AG09309 (cell line): ENCODE measurements around the gene PLAAT1.
A peak's percentile ranks its signal among the peaks of the same experiment; 100 is the strongest.

Source experiments
- DNase-seq: peaks from one replicate; pipeline ENCODE4 v3.0.0-alpha.2; 2010; ENCODE audit warnings: low read depth
- H3K4me3 ChIP-seq: 2 replicates; pipeline ENCODE4 v1.5.1; 2011; ENCODE audit warnings: mild to moderate bottlenecking, low read depth, low read length, moderate library complexity; ENCODE audit not compliant: control insufficient read depth
- TF ChIP-seq, protein P1 (sequence below): IDR thresholded peaks from 2 replicates; pipeline ENCODE4 v1.5.1; 2011; ENCODE audit warnings: mild to moderate bottlenecking, low read depth, low read length, inconsistent platforms; ENCODE audit not compliant: insufficient read depth, control insufficient read depth; ENCODE audit errors: missing control alignments

Gene PLAAT1

GRCh38 chr3:193240850-193241706 lies at the start of gene PLAAT1:
PLAAT1 (plus strand) TSS chr3:193241222; CDS start chr3:193255651, 14,429 bp downstream.
- peak within 1 kb of the TSS; percentile 31 for H3K4me3 ChIP-seq
- TF ChIP-seq, protein P1, sequence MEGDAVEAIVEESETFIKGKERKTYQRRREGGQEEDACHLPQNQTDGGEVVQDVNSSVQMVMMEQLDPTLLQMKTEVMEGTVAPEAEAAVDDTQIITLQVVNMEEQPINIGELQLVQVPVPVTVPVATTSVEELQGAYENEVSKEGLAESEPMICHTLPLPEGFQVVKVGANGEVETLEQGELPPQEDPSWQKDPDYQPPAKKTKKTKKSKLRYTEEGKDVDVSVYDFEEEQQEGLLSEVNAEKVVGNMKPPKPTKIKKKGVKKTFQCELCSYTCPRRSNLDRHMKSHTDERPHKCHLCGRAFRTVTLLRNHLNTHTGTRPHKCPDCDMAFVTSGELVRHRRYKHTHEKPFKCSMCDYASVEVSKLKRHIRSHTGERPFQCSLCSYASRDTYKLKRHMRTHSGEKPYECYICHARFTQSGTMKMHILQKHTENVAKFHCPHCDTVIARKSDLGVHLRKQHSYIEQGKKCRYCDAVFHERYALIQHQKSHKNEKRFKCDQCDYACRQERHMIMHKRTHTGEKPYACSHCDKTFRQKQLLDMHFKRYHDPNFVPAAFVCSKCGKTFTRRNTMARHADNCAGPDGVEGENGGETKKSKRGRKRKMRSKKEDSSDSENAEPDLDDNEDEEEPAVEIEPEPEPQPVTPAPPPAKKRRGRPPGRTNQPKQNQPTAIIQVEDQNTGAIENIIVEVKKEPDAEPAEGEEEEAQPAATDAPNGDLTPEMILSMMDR = no peak
- DNase-seq = no peak

DNA sequence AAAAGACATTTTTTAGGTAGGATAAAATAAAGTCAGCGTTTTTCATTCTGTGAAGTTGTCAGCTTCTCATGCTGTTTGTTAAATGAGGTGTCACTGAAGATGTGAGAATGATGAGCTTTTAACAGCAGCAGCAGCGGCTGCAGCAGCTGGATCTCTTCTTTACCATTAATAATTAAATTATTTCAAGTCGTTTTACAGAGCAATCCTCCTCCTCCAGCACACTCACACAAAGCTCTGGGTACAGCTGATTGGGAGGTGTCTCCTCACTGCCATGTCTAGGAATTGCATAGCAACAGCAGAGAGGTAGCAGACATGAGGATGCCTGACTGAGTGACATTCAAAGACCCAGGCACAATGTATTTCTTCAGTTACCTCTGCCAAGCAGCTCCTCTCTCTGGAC lies 46.7 kb upstream of the PLAAT1 start:
- H3K4me3 ChIP-seq = no peak overlapping the region
- no peak for DNase-seq
- TF ChIP-seq, protein P1 = no peak

DNA sequence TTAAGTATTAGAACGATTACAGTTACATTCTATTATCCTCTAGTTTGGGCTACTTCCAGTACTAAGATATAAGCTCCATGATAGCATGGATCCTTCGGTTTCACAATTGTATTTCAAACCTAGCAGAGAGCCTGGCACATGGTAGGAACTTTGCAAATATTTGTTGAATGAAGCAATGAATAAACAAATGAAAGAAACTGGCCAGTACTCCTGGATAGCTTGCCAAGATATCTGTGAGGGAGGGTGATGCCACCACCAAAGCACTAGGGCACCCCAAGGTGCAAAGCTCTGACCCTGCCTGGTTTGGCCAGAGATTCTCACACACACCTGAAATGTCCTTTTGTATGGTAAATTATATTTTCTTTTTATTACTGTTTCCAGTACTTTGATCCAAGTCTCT lies 44.3 kb upstream of the PLAAT1 start:
- H3K4me3 ChIP-seq = no peak overlapping the region
- DNase-seq = no peak
- TF ChIP-seq, protein P1 = no peak

DNA sequence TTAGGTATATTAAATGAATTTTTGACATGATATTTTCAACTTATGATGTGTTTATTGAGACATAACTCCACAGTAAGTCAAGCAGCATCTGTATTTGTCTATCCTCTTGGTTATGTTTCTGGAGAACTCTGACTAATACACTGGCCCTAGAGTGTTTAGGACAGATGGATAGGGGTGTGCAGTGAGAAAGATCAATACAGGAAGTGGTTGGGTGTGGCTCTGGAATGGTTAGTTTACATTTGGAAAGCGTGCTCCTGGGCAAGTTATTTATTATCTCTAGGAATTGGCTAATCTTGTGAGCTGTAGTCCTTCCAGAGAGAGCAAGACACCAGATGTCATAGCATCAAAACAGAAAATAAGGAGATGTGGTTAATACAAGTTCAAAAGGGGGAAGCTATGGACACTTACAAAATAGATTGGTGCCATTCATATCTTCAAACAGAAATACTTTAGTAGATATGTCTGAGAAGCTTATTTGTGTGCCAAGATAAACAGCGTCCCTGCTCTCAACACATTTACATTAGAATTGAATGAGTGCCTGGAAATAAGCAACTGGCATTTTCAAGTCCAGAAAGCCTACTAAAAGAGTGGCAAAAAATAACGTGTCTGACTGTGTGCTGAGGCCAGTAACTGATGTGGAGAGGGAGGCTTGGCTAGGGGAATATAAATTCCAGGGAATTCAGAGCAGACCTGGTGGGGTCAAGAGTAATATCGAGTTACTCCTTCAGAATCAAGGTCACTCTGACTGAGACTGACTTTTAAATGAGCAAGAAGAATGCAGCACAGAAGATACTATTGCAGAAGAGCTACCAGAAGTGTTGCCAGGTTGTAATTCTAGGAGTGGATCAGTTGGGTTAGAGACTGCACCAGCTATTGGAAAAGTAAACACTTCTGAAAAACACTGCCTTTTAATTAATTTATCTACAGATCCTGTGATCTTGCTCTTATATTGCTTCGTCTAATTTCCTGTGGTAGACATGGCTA lies 33.4 kb upstream of the PLAAT1 start:
- no peak overlapping the region for H3K4me3 ChIP-seq
- no peak for DNase-seq
- TF ChIP-seq, protein P1 = no peak

DNA sequence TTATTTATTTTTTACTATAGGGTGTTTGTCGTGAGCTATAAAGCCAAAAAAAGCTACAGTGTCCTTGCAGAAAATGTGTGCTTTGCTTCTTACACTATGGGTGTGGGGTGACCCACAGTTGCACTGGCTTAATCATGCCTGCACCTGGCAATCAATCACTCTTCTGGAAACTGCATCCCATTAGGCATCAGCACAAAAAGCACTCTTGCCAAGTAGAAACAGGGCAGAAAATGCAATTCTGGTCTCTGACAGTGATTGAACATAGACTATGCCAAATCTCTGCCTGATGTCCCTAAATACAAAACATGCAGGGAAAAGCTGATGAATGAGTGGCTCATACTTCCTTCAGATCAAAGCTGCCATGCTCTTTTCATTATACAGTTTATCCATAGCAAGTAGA lies 30.4 kb upstream of the PLAAT1 start:
- TF ChIP-seq, protein P1 = no peak
- DNase-seq = no peak
- no peak overlapping the region for H3K4me3 ChIP-seq

DNA sequence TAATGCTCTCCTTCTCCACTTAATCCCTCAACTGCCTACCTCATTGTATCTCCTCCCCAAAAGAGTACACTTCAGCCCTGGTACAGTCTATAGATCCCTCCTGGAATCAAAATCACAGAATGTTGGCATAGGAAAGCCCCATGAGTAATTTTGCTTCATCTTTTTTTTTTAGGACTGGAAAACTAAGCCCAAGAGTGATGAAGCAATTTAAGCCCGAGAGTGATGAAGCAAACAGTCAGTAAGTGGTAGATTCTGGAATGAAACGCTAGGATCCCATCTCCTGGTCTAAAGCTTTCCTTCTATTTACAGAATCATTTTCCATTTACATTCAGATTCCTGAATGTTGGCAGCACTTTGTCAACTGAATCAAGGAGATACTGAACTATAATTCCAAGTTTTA lies 29.8 kb upstream of the PLAAT1 start:
- no peak for DNase-seq
- no peak overlapping the region for H3K4me3 ChIP-seq
- TF ChIP-seq, protein P1 = no peak
